Globus pallidus (tissue), 1 donor: ENCODE results near the gene DHRS12.
A peak's percentile ranks its signal among the peaks of the same experiment; 100 is the strongest.

Source experiments
- DNase-seq: peaks from one replicate; pipeline ENCODE4 v3.0.0-alpha.2; 2015; ENCODE audit warnings: low spot score

Gene DHRS12

GRCh38 chr13:51759240-51759639, 44.7 kb downstream of the DHRS12 start:
- DNase-seq: no peak

- no peak for DNase-seq
Observed at GRCh38 chr13:51758691-51759090, 45.3 kb downstream of the DHRS12 start.

GRCh38 chr13:51756651-51757050, 47.3 kb downstream of the DHRS12 start:
- DNase-seq: no peak

- DNase-seq: no peak
Observed at GRCh38 chr13:51747438-51748434, 56.2 kb downstream of the DHRS12 start.

DNA sequence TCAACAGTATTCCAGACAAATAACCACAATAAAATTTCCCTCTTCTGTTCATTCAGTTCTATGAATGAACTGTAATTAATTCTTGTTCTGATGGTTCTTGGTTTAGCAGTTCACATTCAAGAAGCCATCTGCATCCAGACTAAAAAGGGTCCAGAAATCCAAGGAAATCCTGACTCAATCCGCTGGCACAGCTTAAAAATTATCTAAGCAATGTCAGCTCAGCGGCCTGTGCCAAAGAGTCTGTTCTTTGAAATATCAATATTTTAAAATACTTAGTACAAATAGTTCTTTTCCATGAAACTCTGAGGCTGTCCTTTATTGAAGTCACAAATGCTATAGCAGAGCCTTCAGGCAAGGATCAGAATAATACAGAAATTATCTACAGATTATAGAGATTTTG, 57.2 kb downstream of the DHRS12 start:
- DNase-seq: no peak

DNA sequence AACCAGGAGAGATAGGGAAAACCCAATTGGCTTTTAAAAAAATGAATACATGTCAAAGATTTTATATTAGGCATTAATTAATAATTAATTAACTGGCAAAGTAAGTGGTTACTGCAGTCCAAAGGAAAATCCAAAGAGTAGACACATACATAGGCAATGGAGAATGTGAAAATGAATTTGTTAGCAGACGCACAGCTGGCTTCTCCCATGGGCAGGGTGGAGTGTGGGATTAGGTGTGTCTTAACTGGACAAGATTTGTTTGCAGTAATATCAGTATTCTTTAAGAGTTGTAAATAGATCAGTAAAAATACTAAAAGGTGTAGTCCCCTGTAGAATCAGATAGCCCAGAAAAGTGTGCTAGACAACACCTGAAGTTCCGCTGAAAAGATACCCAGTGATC, 58.7 kb downstream of the DHRS12 start:
- no peak for DNase-seq

- no peak for DNase-seq
Observed at GRCh38 chr13:51742611-51743010, 61.4 kb downstream of the DHRS12 start.

GRCh38 chr13:51742031-51742430, 61.9 kb downstream of the DHRS12 start:
- no peak for DNase-seq

- no peak for DNase-seq
Observed at GRCh38 chr13:51740698-51741097, 63.3 kb downstream of the DHRS12 start.

- no peak for DNase-seq
Observed at GRCh38 chr13:51739027-51739764, 64.8 kb downstream of the DHRS12 start.

GRCh38 chr13:51738226-51738905, 65.6 kb downstream of the DHRS12 start:
- DNase-seq: no peak

DNA sequence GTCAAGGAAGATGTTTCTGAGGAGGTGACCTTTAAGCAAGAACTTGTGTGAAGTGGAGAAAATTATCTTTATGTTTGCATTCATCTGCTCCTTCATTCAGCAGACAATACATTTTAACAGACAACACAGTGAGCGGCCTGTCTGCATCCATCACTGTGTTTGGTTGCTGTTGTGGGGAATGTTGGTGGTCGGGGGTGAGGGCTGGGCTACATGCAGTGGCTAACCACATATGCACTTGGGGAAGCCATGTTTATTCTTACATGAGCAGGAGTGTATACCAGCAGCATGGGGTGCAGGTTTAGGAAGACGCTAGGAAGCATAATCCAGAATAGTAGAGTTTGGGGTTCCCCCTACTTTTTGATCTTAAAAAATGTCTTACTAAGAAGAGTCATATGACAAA, 66.4 kb downstream of the DHRS12 start:
- DNase-seq: no peak

DNA sequence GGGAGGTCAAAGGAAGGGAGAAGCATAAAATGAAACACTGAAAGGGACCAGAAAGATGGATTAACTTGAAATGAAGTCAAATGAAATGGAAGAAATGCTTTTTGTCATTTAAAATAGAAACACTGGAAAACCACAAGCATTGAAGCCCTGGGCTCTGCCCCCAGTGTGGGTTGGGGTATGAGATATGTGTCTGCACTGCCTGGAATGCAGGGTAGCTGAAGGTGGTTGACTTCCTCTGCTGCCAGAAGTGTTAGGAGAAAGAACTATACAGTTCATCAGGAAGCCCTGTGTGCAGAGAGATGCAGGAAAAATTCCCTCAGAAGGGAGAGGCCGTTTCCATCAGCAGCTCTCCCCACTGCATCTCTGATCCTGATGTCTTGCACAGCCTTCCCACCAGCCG, 69.2 kb downstream of the DHRS12 start:
- DNase-seq: no peak

DNA sequence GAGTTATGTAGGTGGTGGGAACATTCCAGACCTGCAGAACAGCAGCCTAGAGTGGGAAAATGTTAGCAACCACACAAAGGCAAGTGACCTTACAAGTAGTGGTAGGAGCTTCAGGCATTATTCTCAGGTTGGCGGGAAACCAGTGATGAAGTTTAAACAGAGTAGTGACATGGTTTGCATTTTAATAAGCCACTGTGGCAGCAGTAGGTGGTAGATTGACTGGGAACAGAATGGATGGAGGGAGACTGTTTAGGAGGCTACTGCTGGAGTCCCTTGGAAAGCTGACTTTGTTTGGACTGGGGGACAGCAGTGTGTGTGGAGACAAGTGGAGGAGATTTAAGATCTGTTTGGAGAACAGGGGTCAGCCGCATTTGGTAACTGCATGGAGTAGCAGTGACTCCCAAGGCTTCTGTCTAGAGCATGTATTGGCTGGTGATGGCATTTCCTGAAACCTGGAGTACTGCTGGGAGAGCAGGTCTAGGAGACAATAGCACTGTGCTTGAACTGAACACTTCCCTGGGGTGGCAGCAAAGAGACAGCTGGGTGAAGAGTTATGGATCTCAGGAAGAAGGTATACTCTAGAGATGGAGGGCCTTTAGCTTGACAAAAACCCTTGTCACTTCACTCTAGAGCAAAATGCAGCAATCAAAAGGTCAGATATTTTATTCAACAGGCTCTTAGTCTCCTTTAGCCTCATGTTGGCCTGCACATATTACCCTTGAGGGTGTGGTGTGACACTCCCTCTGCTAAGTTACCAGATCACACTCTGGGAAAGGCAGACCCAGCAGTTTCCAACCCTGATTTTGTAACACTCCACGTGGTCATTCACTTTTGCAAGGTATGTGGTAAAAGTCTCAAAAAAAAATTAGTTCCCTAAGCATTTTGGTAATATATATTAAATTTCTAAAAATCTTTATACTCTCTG, 70.3 kb downstream of the DHRS12 start:
- no peak for DNase-seq

GRCh38 chr13:51731759-51732158, 72.2 kb downstream of the DHRS12 start:
- DNase-seq: peak; percentile 76

GRCh38 chr13:51730927-51731326, 73.0 kb downstream of the DHRS12 start:
- no peak for DNase-seq

GRCh38 chr13:51729866-51730553, 74.0 kb downstream of the DHRS12 start:
- DNase-seq: no peak

DNA sequence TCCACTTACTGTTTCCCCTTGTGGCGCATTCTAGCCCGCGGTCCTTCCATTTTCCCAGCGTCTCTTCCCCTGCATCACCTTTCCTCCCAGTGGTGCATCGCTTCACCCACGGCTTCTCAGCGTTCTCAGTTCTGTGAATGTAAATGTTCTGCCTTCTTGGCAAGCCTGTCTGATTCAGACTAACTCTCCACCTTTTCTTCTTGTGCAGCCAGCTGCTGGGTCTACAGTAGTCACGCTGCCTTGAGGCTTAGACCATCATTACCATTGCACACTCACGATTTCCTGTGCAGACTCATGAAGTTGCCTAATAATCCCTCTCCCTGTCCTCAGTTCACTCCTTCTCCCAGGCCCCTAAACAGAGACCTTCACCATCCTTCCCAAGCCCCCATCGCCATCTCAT, 75.0 kb downstream of the DHRS12 start:
- no peak for DNase-seq

- DNase-seq: no peak
Observed at GRCh38 chr13:51728275-51728673, 75.7 kb downstream of the DHRS12 start.

GRCh38 chr13:51727634-51728274, 76.2 kb downstream of the DHRS12 start:
- peak; percentile 86 for DNase-seq
